Erythroblast (primary cell): Measurements from ENCODE around the gene CD300E.

ENCODE experiments used
- GATA1 ChIP-seq: IDR thresholded peaks from 2 replicates; pipeline ENCODE4 v1.6.1; 2011; ENCODE audit warnings: low read depth, mild to moderate bottlenecking, control low read depth, low read length, moderate library complexity
- POLR2A ChIP-seq: IDR thresholded peaks from 2 replicates; pipeline ENCODE4 v1.6.1; 2011; ENCODE audit warnings: mild to moderate bottlenecking, low read length

GRCh38 chr17:74604761-74605160 lies 18.8 kb downstream of the CD300E start:
- no peak for TF ChIP-seq POLR2A
- no peak for TF ChIP-seq GATA1
